Measurements from ENCODE around the gene ALKBH8.
A peak's percentile ranks its signal among the peaks of the same experiment; 100 is the strongest.
"Not testable (repeated sequence)": the region's sequence is repeated elsewhere in the genome, so short reads cannot be mapped to it uniquely, and the experiment has no call there.

ALKBH8 gene

GRCh38 chr11:107505647-107506225, 59.8 kb downstream of the ALKBH8 start:
- DNase-seq (ENCODE audit: low spot score) = no peak

- no peak for DNase-seq (ENCODE audit: low spot score)
These were observed 60.6 kb downstream of the ALKBH8 start for GRCh38 chr11:107504981-107505380.

GRCh38 chr11:107501713-107502112, 63.8 kb downstream of the ALKBH8 start:
- DNase-seq (ENCODE audit: low spot score) = no peak

GRCh38 chr11:107497371-107497770, 68.2 kb downstream of the ALKBH8 start:
- DNase-seq (ENCODE audit: low spot score) = not testable (repeated sequence)

- peak; percentile 14 for DNase-seq (ENCODE audit: low spot score)
These were observed 69.5 kb downstream of the ALKBH8 start for GRCh38 chr11:107496011-107496410.

GRCh38 chr11:107494055-107494454, 71.5 kb downstream of the ALKBH8 start:
- DNase-seq (ENCODE audit: low spot score) = no peak

- DNase-seq (ENCODE audit: low spot score) = no peak
These were observed 72.4 kb downstream of the ALKBH8 start for GRCh38 chr11:107493117-107493516.

- no peak for DNase-seq (ENCODE audit: low spot score)
These were observed 74.7 kb downstream of the ALKBH8 start for GRCh38 chr11:107490836-107491235.

GRCh38 chr11:107482234-107482633, 83.3 kb downstream of the ALKBH8 start:
- DNase-seq (ENCODE audit: low spot score) = no peak

GRCh38 chr11:107478922-107479321, 86.6 kb downstream of the ALKBH8 start:
- no peak for DNase-seq (ENCODE audit: low spot score)

GRCh38 chr11:107477820-107478219, 87.7 kb downstream of the ALKBH8 start:
- DNase-seq (ENCODE audit: low spot score) = no peak

- DNase-seq (ENCODE audit: low spot score) = no peak
These were observed 91.7 kb downstream of the ALKBH8 start for GRCh38 chr11:107473792-107474191.

GRCh38 chr11:107472966-107473365, 92.6 kb downstream of the ALKBH8 start:
- no peak for DNase-seq (ENCODE audit: low spot score)

- no peak for DNase-seq (ENCODE audit: low spot score)
These were observed 96.9 kb downstream of the ALKBH8 start for GRCh38 chr11:107468596-107468995.

GRCh38 chr11:107467696-107468095, 97.8 kb downstream of the ALKBH8 start:
- no peak for DNase-seq (ENCODE audit: low spot score)

GRCh38 chr11:107466275-107466866, 99.2 kb downstream of the ALKBH8 start:
- DNase-seq (ENCODE audit: low spot score) = not testable (repeated sequence)

- DNase-seq (ENCODE audit: low spot score) = peak; percentile 94
These were observed 107.8 kb downstream of the ALKBH8 start, which contains the start of gene CWF19L2 for GRCh38 chr11:107457558-107458271. Gene CWF19L2, minus strand, starts transcription at chr11:107457825. Its CDS starts 9 bp downstream, at chr11:107457816.

- DNase-seq (ENCODE audit: low spot score) = peak; percentile 7
These were observed 108.4 kb downstream of the ALKBH8 start for GRCh38 chr11:107457205-107457557.

- no peak for DNase-seq (ENCODE audit: low spot score)
These were observed 111.8 kb downstream of the ALKBH8 start for GRCh38 chr11:107453594-107454286.

All from Ammon's horn (tissue), 1 donor.